NCI-H2196 (cell line): ENCODE data around the gene SORCS2.

Source experiments
- DNase-seq: peaks from one replicate; lab custom pipeline; 2025; ENCODE audit not compliant: unreplicated experiment; lab: John Stamatoyannopoulos, UW

SORCS2 gene

GRCh38 chr4:7766661-7767345 is 574.5 kb downstream of the SORCS2 start:
- DNase-seq = peak; percentile 23

DNA sequence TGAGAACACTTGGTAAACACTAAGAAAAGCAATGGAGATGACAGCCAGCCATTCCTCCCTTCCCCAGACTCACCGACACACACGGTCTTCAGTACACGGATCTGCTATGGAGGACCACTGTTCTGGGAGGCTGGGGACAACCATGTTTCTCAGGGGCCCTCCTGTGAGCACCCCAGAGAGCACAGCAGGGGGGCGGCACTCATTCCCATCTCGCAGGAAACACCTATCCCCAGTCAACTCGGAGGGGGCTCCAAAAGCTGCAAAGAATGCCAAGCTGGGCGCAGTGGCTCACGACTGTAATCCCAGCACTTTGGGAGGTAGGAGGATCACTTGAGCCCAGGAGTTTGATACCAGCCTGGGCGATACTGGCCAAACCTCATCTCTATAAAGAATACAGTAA is 575.2 kb downstream of the SORCS2 start:
- DNase-seq = no peak

DNA sequence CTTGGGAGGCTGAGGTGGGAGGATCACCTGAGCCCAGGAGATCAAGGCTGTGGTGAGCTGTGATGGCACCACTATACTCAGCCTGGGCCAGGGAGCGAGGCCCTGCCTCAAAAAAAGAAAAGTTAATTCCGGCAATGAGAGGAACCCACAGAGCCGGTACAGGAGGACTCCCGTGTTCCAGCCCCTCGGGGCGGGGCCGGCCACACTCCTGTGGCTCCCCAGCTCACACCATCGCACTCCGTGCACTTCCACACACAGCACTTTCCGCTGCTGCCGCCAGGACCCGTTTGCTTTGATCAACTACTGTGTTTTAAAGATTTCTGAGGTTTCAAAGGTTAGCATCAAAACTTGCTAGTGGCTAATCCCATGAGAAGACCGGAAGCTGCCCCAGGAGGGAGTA is 575.6 kb downstream of the SORCS2 start:
- no peak for DNase-seq

DNA sequence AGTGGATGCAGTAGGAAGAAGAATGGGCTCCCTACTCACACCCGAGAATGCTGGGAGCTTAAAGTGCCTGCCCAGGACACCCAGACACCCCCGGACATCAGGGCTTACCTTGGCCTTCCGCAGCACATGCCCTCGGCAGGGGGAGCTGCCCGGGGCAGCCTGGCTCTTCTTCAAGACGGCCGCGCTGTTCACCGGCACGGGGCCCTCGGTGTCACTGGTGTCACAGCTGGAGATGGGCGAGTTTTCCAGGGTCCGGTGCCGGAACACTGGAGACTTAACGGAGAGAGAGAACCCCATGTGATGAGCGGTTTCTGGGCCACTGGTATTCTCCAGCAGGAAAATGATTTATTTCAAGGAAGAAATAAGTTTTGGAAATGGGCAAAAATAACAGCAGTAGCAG is 576.4 kb downstream of the SORCS2 start:
- no peak for DNase-seq

DNA sequence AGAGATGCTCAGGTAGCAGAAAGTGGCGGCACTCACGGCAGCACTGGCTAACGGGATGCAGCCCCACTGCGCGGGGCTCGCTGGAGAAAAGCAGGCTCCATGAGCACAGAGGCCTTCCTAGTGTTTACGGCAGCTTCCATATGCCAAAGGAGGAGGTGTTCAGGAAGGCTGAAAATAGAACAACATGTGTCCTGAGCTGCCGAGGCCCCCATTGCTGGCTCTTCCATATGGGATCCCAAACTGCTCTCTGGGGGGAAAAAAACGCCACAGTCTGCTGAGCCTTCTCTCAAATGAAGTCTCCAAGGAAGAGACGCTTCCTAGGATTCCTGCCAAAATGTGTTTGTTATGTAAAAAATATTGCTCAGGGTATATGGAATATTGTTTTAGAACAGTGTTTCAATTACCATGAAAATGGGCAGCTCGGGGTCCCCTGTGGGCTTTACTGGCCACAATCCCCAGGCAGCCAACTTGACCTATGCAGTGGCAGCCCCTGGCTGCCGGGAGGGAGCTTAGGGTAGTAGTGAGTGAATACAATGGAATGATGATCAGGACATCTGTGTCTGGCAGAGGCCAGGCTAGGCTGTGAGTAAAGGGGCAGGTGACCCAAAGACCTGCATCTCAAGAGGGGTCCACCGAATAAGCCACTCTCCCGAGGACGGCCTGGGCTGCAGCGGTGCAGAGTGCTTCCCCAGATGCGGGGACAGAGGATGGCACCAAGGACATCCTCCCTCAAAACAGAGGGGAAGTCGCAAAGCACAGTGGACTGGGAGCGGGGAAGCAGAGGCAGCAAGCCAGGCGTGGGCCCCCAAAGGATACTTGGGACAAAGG is 577.3 kb downstream of the SORCS2 start:
- no peak for DNase-seq

DNA sequence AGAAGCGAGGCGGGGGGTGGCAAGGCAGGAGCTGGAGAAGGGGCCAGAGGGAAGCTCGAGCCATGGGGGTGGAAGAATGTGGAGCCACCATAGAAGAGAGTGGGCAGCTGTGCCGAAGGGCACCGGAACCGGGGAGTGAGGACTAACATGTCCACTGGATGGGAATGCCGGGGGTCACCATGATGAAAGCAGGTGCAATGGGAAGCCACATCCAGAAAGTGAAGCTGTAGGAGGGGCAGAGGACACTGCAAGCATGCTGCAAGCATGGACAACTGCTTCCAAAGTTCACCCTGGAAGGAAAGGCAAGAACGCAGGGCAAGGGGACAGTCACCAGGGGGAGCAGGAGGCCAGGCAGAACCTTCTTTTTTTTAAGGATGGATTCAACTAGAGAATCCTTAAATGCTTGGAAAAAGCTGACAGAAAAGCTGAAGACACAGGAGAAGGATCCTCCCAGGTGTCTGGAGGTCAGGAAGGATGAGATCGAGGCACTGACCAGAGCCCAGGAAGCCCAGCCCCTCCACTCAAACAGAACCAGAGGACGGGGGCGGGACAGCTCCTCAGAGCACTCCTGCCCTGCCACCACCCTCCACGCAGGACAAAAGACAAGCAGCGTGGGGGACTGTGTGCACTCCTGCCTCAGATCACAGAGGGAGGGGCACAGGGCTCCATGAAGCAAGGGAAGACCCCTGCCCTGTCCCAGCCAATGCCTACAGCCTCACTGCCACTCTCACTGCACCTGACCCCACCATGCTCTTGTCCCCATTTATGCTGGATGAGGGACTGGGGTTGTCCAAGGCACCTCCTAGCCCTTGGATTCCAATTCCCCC is 578.1 kb downstream of the SORCS2 start:
- DNase-seq = peak; percentile 12

DNA sequence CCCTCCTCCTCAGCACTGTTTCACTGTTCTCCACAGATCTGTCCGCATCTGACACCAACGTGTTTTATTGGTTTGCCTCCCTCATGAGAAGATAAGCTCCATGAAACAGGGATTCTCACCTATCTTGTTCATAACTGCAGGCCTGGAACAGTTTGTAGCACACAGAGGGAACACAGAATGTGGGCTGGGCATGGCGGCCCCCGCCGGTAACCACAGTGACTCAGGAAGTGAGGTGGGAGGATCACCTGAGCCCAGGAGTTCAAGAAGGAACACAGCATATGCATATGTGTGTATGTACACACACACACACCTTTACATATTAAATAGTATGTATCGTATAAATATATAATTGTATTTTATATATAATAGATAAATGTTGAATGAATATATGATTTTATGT is 578.7 kb downstream of the SORCS2 start:
- no peak for DNase-seq

DNA sequence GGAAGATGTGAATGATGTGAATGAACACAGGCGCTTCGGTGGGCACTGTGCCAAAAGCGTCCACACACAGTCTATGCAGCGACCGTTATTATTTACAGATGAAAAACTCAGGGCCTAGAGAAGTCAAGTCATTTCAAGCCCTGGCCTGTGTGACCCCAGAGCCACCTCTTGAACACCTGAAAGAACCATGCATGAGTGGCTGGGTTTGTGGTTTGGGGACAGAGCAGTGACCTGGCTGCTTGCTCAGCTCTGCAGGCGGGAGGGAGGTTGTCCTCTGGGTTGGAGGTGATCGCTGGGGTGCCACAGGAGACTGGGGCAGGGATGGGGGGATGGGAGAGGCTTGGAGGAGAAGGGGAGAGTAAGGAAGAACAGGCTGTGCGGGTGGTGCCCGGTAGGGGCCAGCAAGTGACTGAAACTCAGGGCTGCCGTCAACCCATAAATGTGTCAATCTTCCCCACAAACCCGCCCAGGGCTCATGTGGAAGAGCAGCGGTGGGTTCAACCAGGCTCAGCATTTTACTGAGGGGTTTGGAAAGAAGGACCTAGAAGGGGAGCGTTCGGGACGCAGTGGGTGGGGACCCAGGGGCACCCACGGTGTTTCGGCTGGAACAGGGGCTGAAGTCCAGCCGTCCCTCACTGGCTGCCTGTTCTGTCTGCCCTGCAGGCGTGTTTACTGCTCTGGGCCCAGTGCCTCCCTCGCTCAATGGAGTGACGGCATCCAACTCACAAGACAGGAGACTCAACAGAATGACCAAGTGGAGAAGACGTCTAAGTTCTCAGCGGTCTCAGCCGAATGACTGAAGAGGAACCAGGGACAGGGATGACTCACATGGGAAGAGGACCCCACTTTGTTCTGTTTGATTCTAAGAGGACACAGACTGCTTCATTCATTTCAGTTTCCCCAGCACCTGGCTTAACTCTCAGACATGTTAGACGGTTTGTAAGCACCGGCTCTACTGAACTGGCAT is 579.5 kb downstream of the SORCS2 start:
- no peak for DNase-seq

DNA sequence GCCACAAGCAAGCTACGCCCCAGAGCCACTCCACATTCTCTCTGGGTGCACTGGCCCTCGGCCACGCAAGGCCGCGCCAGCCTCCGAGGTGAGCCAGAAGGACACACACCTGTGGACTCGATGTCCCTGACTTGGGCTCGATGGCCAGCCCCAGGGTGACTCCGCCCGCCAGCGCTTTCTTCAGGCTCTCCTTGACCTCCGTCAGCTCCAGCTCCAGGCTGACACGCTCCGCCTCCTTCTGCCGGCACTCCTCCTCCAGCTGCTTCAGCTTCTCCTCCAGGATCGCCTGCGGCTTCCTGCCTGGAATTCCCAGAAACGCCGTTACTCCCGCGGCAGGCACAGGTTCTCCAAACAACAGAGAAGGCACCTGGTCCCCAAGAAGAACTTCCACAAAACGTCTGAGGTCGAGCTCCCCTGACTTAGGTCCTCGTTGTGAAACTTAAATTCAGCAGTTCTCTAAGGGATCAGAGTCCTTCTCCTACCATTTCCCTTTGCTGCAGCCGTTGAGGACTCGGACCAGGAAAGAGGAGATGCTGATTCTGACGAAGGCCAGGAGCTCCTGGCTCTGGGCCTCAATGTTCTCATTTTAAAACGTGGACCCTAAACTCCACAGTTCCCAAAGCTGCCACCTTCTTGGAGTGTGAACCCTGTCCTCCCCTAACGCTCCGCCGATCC is 580.5 kb downstream of the SORCS2 start:
- DNase-seq = no peak

DNA sequence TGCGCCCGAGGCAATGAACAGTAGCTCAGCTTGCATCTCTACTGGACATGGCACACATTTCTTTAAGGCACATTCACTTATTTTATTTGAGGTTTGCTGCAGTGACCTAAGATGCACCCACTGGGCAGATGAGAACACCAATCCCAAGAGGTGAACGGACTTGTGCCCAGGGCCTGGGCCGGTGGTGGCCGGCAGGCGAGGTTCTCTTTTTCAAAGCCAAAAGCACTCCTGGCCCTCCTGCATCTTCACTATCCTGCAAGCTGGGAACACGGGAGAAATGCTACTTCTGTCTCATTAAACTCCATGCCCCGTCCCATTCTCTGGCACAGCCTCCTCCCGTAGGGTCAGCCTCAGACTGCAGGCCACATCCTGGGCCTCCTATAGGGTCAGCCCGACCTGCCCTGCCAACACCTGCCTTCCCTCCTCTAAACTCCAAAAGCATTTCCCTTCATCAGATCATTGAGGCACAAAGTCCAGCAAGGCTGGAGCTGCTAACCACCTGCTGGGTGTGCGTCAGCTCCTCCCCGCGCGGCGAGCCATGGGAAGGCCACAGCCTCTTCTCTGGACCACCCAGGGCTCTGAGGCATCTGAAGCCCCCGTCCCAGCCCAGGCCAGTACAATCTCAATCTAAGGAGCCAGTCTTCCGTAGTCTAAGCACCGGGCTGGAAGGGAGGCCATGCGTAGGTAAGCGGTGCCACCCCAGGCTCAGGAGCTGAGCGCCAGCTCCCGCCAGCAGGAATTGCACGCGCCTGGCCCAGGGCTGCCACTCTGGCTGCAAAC is 581.3 kb downstream of the SORCS2 start:
- no peak for DNase-seq

DNA sequence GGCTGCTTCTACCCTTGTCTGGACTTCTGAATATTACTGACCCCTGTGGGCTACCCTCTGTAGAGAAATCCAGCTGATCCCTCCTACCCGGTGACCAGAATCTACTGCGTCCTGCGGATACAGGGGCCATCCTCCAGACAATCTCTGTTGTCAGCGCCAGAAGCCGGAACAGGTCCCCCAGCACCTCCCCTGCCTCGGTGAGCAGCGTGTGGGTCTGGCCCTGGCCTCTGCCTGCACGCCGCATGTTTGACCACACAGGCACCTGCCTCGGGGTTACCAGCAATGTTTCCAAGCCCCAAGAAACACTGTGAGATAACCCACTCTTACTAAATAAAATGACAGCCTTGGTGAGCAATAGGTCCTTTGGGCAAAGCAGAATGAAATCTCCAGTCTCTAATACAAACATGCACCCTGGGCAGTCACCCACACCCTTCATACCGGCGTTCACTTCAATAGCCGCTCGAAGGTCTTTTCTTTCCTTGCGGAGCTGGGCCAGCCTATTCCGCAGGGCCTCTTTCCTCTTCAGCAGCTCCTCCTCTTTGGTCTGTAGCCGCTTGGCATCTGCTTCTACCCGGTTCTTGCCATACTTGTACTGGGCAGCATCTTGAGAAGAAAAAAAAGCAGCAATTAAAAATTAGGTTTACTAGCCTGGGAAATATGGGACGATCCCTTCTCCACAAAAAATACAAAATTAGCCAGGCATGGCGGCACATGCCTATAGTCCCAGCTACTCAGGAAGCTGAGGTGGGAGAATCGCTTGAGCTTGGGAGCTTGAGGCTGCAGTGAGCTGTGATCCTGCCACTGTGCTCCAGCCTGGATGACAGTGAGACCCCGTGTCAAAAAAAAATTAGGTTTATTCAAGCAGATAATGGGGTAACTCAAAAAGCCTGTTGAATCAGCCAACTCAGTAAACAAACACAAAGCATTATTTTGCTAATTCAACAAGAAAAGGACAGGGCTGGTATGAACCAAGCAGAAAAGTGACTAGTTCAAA is 582.3 kb downstream of the SORCS2 start:
- no peak for DNase-seq

DNA sequence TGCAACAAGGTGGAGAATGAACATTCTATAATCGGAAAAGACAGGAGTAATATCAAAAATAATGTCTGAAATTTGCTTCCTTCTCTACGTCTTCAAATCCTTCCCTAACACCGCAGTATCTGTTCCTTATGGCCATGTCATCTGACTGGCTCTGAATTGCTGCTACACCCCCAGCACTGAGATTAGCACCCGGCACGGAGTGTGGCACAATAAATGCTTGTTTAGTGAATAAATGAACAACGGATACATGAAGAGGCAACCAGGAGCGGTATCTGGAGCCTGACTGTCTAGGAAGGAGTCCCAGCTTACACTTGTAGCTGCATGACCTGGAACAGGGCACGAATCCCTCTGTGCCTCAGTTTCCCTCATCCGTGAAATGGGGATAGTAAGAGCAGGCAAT is 583.1 kb downstream of the SORCS2 start:
- no peak for DNase-seq

DNA sequence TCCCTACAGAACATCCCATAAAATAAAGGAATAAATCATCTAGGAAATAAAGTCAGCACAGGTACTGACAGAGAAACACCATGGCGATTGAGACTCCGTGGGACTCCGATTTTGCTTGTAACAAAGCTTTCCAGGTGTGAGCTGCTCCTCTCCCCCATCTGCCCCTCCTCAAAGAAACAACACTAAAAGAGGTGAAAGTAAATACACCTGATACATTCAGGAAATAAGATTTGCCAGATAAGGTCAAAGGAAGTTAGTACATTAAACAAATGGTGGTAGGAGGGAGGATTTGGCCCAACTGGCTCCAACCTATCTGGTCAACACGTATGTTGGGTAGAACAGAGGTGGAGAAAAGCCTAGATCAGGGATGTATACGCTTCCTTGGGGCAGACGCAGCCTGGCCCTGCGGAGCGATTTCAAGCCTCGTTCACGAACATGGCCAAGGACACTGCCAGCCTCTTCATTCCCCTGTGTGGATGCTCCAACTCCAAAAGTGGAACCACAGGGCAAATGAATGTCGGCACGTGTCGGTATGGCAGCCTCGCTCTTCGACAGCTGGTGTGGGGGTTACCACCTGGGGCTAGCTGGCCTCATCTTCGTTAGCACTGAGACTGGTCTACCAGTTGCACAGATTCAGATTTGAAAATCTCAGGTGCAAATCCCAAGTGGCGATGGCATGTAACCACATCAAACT is 584.8 kb downstream of the SORCS2 start:
- no peak for DNase-seq

DNA sequence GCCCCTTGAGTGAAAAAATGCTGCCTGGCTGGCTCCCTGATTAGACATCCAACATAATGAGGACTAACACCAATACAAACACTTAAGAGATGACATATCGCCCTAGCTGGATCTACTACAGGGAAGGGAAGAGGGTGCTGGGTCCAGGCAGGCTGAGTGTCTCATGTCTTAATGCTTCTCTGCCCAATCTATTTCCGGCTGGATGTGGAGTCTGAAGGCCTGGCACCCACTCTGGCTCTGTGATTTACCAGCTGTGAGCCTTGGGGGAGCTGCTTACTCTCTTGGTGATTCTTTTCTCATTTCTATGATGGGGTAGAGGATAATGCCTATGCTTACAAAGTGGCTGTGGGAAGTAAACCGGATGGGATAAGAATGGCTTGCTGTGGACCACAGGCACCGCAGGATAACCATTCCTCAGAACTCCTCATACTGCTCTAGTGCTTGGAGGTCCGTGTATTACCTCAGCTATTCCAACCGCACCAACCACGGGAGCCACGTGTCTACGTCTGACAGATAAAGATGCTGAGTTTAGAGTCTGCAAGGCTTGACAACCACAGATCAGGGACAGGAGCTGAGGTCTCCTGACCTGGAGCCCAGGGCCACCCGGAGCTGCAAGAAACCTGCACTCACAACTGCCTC is 585.7 kb downstream of the SORCS2 start:
- no peak for DNase-seq

- no peak for DNase-seq
Observed at GRCh38 chr4:7778510-7779431, 586.4 kb downstream of the SORCS2 start.

- DNase-seq = no peak
Observed at GRCh38 chr4:7779432-7779768, 587.1 kb downstream of the SORCS2 start.
